Loucy (cell line): ENCODE measurements around the gene EVA1B.

Source experiments
- H2AFZ ChIP-seq: fragments of 200-600 bp; sonication (generic); 2 replicates; pipeline ENCODE4 v1.6.0; 2016; ENCODE audit warnings: antibody characterized with exemption, mild to moderate bottlenecking, low read length, moderate library complexity
- H3F3A ChIP-seq: fragments of 200-600 bp; 2 replicates; pipeline ENCODE4 v1.6.0; 2016; ENCODE audit warnings: antibody characterized with exemption, low read depth, mild to moderate bottlenecking
- H3K27me3 ChIP-seq: fragments of 200-600 bp; sonication (generic); 2 replicates; pipeline ENCODE4 v1.6.1; 2014; ENCODE audit warnings: low read length, mild to moderate bottlenecking; ENCODE audit not compliant: insufficient read depth, poor library complexity, severe bottlenecking
- H3K36me3 ChIP-seq: fragments of 200-600 bp; sonication (generic); 2 replicates; pipeline ENCODE4 v1.6.1; 2016; ENCODE audit warnings: low read length; ENCODE audit not compliant: insufficient read depth
- H3K4me1 ChIP-seq: fragments of 200-600 bp; sonication (generic); 2 replicates; pipeline ENCODE4 v1.5.1; 2014; ENCODE audit warnings: low read length, mild to moderate bottlenecking; ENCODE audit not compliant: insufficient read depth, poor library complexity, severe bottlenecking
- H3K4me2 ChIP-seq: fragments of 200-600 bp; sonication (generic); 2 replicates; pipeline ENCODE4 v1.6.0; 2014; ENCODE audit warnings: antibody characterized with exemption, low read length, low read depth, mild to moderate bottlenecking; ENCODE audit not compliant: poor library complexity, severe bottlenecking
- H3K4me3 ChIP-seq: fragments of 200-600 bp; sonication (generic); 2 replicates; pipeline ENCODE4 v1.5.1; 2014; ENCODE audit warnings: low read length, mild to moderate bottlenecking, mixed read lengths; ENCODE audit not compliant: poor library complexity, severe bottlenecking
- H3K79me2 ChIP-seq: fragments of 200-600 bp; sonication (generic); 2 replicates; pipeline ENCODE4 v1.6.1; 2014; ENCODE audit warnings: low read length; ENCODE audit not compliant: insufficient read depth
- H3K9ac ChIP-seq: fragments of 200-600 bp; sonication (generic); 2 replicates; pipeline ENCODE4 v1.6.0; 2014; ENCODE audit warnings: mild to moderate bottlenecking, low read depth, low read length, moderate library complexity; ENCODE audit not compliant: poor library complexity, severe bottlenecking
- H3K9me2 ChIP-seq: fragments of 200-600 bp; sonication (generic); replicated peaks from 2 replicates; pipeline ENCODE4 v1.6.1; 2016; ENCODE audit warnings: low read depth, low read length, mixed read lengths
- H3K9me3 ChIP-seq: fragments of 200-600 bp; sonication (generic); 2 replicates; pipeline ENCODE4 v1.6.1; 2014; ENCODE audit warnings: mild to moderate bottlenecking, antibody characterized with exemption, low read length, low read depth; ENCODE audit not compliant: insufficient read depth
- H4K20me1 ChIP-seq: fragments of 200-600 bp; sonication (generic); 2 replicates; pipeline ENCODE4 v1.6.0; 2014; ENCODE audit warnings: antibody characterized with exemption, low read length, mild to moderate bottlenecking; ENCODE audit not compliant: insufficient read depth, poor library complexity, severe bottlenecking
- CTCF ChIP-seq: fragments of 200-600 bp; sonication (generic); conservative IDR thresholded peaks from 2 replicates; pipeline ENCODE4 v1.5.1; 2014; ENCODE audit warnings: mild to moderate bottlenecking, antibody characterized with exemption, low read length
- EZH2phosphoT487 ChIP-seq: fragments of 200-600 bp; IDR thresholded peaks from 2 replicates; pipeline ENCODE4 v1.6.1; 2018; ENCODE audit warnings: antibody characterized with exemption, mild to moderate bottlenecking, moderate library complexity, borderline replicate concordance

Gene EVA1B

DNA sequence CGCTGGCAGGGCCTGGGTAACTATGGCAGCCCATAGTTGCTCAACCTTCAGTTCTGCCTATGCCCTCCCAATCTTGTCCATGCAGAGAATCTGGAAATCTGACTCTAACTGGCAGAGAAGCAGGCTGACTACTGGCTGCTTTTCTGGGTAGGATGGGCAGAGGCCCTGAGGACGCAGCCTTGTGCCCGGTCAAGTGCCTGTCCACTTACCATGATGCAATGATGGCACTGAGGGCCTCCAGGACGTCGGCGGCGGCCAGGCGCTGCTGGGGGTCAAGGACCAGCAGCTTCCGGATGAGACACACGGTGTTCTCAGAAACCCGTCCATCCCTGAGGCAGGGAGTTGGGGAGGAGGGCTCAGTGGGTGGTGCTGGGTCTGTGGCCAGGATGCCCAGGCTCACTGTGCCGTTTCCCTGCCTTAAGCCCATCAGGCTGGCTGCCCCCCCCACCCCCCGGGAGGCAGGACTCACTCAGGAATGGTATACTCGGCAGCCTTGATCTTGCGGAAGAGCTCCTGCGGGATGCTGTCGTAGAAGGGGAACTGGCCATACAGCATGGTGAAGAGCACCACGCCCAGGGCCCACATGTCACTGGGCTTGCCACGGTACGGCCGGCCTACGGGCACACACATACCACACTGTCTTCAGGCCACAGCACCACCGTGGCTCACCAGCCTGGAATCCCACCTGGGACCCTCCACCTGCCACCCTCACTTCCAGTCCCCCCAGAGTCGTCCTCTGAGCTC lies 20.4 kb upstream of the EVA1B start:
- Histone ChIP-seq H4K20me1 (no peaks in the 10 kb centered on the region), H3K36me3 (peaks cover 37% of the 10 kb centered on the region; the same call in 1 of the 2 replicates), H3K9me3 (no peaks in the 10 kb centered on the region), H3K4me1 (peaks cover 6% of the 10 kb centered on the region), H3K27me3 (no peaks in the 10 kb centered on the region), H3K4me3 (no peak overlapping the region), H3K4me2 (no peak overlapping the region), H2AFZ (no peak overlapping the region), H3K9ac (no peak overlapping the region), H3F3A (no peaks in the 10 kb centered on the region), H3K79me2 (no peaks in the 10 kb centered on the region), H3K9me2 (no peaks in the 10 kb centered on the region)
- no peak for TF ChIP-seq CTCF
- TF ChIP-seq EZH2phosphoT487 = no peak

DNA sequence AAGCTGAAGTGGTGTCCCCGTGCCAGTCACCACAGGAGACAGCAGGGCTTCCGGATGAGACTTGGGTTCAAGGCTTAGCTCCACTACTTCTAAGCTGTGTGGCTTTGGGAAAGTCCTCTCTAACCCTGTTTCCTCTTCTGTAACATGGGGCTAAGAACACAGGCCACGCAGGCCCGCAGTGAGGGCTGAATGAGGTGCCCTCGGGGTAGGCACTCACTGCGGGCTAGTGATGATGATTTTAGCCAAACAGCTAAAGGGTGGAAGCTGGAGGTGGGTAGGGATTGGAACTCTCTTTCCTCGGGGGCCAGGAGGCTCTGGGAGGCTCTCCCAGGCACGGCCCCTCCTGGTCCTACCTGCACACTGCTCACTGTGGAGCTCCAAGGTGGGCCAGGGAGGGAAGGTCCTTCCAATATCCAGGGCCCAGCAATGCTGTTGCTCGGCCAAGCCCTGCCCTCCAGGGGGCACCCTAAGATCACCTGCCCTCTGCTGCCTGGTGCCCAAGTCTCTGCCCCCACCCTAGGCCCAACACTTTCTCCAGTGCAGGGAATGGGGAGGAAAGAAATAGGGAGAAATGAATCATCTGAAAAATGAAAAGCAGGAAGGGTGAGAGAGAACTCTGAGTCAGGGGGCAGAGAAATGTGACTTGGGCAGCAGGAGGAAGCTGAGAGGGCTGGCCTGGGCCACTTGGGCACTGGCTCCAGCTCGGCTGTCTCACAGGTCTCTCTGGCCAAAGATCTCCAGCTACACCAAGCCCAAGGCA lies 19.2 kb upstream of the EVA1B start:
- Histone ChIP-seq H3F3A (no peaks in the 10 kb centered on the region), H3K4me1 (peaks cover 11% of the 10 kb centered on the region), H2AFZ (no peak overlapping the region), H3K36me3 (peaks cover 25% of the 10 kb centered on the region; the same call in 1 of the 2 replicates), H3K9me2 (no peaks in the 10 kb centered on the region), H3K79me2 (no peaks in the 10 kb centered on the region), H4K20me1 (no peaks in the 10 kb centered on the region), H3K9ac (no peak overlapping the region), H3K4me2 (no peak overlapping the region), H3K9me3 (no peaks in the 10 kb centered on the region), H3K27me3 (no peaks in the 10 kb centered on the region), H3K4me3 (no peak overlapping the region)
- TF ChIP-seq EZH2phosphoT487 (no peak), CTCF (peak; percentile 90)

DNA sequence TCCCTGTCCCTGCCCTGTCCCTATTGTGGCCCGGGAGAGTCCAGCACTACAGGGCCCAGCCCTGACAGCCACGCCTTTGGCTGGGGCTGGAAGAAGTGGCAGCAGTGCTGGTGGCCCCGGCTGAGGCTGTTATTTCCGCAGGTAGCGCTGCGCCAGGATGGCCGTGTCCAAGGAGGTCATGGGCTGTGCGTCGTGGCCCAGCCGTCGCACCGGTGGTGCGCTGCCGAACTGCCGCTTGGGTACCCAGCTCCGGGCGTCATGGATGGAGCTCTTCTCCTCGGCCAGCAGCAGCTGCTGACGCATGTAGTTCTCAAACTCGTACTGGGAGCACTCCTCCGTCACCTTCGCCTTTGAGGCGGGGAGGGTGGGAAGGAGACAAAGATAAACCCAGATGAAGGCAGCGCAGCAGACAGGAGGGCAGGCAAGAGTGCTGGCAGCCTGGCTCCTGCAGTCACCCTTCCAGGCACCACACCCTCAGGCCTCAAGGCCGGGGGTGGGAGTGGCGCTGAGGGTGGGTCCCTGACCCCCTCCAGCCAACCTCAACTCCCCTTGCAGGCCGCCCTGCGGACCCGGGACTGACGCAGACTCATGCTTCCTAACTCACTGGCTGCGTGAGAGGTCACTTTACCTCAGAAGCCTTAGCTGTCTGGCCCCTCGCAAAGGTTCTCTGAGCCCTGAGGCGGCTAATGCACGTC lies 18.3 kb upstream of the EVA1B start:
- Histone ChIP-seq H3K9ac (no peak overlapping the region), H3K4me3 (no peak overlapping the region), H3K4me2 (no peak overlapping the region), H3K36me3 (peaks cover 18% of the 10 kb centered on the region; the same call in 1 of the 2 replicates), H3K4me1 (peaks cover 11% of the 10 kb centered on the region), H4K20me1 (no peaks in the 10 kb centered on the region), H3K79me2 (no peaks in the 10 kb centered on the region), H3K9me2 (no peaks in the 10 kb centered on the region), H3F3A (no peaks in the 10 kb centered on the region), H3K27me3 (no peaks in the 10 kb centered on the region), H2AFZ (no peak overlapping the region), H3K9me3 (no peaks in the 10 kb centered on the region)
- no peak for TF ChIP-seq EZH2phosphoT487
- no peak for TF ChIP-seq CTCF
